SHP77 treated with DMSO at 0.1 percent for 48 hours (cell line): Measurements from ENCODE around the gene TMEM14A.
"Not testable (repeated sequence)": the region's sequence is repeated elsewhere in the genome, so short reads cannot be mapped to it uniquely, and the experiment has no call there.

Experiments used
- DNase-seq: peaks from one replicate; lab custom pipeline; 2025; lab: John Stamatoyannopoulos, UW

TMEM14A gene

DNA sequence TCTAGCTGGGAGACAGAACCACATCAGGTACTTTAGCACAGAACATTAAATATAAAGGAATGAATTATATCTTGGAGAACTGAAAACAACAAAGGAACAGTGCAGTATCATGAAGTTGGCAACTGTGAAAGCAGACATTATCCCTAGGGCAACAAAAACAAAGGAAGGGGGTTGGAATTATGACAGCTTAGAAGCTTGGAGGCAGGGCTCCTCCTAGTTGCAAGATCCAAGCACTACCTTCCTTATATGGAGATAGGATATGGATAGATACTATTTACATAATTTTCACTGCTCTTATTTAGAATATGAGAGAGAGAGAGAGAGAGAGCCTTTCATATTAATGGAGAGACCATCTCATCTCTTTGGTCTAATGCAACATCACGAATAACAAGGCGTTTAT, 27.0 kb downstream of the TMEM14A start:
- no peak for DNase-seq

DNA sequence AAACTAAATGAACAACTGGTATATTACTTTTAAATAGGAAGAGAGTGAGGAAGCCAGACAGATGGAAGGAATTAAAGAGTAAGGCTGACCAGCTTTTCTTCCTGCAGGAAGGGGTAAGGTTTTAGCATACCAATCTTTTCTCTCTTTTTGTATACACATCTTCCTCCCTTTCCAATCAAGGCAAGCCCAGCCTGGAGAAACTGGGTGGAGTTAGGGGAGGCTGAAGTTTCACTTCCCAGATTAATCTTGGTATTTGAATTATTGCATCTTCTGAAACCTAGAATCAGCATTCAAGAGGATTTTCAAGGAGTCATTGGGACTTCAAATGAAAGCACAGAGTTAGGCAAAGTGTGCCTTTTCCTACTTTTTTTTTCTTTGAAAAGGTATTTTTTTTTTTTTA, 33.1 kb downstream of the TMEM14A start:
- no peak for DNase-seq

GRCh38 chr6:52704781-52705502, 34.0 kb downstream of the TMEM14A start:
- not testable (repeated sequence) for DNase-seq

DNA sequence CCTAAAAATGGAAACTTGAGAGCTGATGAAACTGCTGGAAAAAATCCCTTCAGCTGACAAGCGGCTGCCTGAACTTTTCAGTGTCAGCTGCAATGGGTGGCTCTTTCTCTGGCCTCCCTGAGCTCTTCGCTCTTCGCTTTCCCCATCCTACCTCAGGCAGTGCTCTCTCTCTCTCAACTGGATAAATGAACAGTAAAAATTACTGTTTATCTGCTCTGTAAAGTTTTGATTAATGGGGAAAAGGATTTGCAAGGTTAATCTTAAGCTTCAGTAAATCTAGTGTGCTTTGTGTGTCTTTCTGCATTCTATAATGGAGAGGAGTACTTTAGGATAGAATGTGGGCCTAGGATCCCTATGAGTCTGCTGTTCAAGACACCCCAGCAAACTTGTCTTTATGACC, 35.1 kb downstream of the TMEM14A start:
- no peak for DNase-seq

GRCh38 chr6:52707963-52708680, 37.2 kb downstream of the TMEM14A start:
- DNase-seq = no peak

DNA sequence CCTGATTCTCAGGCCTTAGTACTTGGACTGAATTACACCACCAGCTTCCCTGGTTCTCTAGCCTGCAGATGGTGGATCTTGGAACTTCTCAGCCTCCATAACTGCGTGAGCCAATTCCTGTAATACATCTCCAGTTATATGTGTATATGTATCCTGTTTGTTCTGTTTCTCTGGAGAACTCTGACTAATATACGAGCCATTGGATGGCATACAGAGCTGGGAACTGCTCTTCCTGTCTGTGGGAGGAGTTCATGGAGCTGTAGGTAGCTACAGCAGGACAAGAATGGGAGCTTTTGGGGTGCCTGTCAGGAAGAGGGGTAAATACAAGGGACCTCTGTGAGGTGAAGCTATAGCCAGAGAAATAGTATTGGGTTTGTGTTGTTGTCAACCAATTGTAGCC, 41.2 kb downstream of the TMEM14A start:
- no peak for DNase-seq

- DNase-seq = not testable (repeated sequence)
These were observed 43.8 kb downstream of the TMEM14A start for GRCh38 chr6:52714761-52715160.

GRCh38 chr6:52718550-52718949, 47.6 kb downstream of the TMEM14A start:
- DNase-seq = no peak

GRCh38 chr6:52720321-52720720, 49.4 kb downstream of the TMEM14A start:
- no peak for DNase-seq

DNA sequence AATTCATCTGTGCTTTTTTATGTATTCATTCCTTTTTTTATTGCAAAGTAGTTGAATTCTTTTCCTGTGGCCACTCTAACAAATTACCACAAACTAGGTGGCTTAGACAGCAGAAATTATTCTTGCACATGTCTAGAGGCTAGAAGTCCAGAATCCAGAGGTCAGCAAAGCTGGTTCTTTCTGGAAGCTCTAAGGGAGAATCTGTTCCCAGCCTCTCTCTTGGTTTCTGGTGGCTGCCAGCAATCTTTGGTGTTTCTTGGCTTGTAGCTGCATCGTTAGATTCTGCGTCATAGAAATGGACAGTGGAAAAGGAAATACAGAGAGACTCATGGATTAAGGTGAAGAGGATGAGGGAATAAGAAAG, 53.1 kb downstream of the TMEM14A start:
- DNase-seq = no peak

DNA sequence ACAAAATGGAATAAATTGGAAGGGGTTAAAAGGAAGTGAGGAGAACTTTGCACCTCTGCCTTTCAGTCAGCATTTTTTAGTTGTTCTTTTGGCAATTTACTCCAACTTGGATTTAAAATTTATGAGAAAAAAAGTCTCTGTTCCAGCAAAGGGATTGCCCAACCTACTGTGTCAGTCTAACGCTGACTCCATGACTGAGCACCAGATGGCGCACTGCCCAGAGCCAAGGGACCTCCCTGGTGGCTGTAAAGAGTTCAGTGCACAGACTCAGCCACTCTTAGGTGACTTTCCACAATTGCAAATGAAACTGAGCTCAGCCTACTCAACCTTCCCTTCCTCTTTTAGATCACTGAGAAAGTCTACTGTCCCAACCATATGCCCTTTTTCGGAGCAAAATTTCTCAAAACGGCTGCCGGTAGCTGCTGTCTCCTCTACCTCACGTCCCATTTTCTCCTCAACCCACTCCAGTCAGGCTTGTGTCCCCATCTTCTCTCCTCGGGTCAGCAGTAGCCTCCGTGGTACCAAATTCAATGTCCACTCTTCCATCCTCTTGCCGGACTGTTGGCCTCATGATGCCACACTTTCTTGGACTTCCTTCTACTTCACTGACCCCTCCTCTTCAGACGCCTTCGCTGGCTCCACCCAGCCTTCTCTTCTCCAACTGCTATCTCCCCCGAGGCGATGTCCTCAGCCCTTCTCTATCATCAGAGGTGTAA, 53.7 kb downstream of the TMEM14A start:
- peak; percentile 66 for DNase-seq

DNA sequence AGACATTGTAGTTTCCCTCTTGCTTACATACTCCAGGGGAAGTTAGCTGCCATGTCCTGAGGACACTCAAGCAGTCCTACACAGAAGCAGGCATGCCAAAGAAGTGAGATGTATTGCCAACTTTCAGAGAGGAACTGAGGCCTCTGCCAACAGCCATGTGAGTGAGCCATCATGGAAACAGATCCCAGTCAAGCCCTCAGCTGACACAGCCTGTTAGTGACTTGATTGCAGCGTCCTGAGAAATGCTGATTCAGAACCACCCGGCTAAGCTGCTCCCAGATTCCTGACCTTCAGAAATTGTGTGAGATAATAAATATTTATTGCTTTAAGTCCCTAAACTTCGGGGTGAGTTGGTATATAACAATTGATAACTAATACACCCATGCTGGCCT, 54.2 kb downstream of the TMEM14A start:
- peak; percentile 67 for DNase-seq

DNA sequence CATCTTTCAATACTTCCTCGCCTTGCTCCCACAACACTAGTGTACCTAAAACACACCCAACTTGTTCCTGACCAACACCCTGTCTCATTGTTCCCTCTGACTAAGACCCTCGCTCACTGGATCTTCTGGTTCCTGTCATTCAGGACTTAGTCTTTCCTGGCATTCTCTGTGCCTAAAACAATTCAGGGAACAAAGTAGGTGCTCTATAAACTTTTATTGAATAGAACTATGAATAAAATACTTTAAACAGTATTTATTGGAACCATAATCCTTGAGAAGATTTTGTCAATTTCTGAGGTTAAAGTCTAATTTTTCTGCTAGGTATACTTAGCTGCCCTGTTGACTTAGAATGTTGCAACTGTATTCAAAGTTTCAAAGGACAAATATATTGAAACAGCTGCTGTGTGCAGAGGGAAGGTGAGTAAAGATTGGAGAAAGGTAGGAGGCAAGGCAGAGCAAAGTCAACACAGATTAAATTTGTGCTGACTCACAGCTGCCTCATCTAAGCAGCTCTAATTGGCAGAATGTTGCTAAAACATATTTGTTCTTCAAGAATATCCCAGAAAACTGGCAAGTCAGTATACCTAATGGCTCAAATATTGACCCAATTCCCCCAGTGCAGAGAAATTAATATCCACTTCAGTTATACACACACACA, 54.8 kb downstream of the TMEM14A start:
- peak; percentile 88 for DNase-seq

- DNase-seq = no peak
These were observed 55.3 kb downstream of the TMEM14A start for GRCh38 chr6:52726193-52726542.

DNA sequence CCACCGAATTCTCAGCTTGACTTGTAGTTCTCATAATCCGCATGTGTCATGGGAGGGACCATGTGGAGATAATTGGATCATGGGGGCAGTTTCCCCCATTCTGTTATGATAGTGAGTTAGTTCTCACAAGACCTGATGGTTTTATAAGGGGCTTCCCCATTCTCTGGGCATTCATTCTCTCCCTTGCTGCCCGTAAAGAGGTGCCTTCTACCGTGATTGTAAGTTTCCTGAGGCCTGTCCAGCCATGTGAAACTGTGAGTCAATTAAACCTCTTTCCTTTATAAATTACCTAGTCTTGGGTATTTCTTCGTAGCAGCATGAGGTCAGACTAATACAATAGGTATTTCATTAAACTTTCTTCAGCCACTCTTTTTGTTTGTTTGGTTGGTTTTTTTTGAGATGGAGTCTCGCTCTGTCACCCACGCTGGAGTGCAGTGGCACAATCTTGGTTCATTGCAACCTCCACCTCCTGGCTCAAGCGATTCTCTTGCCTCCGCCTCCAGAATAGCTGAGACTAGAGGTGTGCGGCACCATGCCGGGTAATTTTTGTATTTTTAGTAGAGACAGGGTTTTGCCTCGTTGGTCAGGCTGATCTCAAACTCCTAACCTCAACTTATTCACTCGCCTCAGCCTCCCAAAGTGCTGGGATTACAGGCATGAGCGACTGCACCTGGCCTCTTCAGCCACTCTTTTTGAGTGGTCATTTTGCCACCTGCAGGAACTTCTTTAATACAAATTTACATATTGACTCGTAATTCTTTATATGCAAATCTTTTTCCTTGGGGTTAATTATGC, 56.0 kb downstream of the TMEM14A start:
- peak; percentile 26 for DNase-seq

- DNase-seq = no peak
These were observed 57.0 kb downstream of the TMEM14A start for GRCh38 chr6:52727908-52728307.

- no peak for DNase-seq
These were observed 57.5 kb downstream of the TMEM14A start for GRCh38 chr6:52728394-52728793.

DNA sequence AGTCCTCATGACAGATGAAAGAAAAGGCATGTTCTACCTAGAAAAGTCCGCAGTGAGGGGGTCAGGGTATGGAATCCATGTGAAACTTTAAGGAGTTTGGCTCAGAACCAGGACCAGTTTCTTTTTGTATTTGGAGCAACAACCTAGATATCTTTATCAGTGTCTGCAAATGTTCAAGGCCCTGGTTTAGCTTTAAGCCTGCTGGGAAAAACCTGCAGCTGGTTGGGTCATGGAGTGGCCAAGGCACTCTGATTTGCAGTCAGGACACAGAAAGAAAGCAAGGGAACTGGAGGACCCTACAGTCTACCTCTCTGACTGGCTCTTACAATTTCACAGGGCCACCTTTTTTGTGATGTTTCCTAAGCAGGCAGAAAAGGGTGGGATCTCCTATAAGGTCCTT, 58.7 kb downstream of the TMEM14A start:
- DNase-seq = no peak

- DNase-seq = no peak
These were observed 60.8 kb downstream of the TMEM14A start for GRCh38 chr6:52731719-52732118.

- DNase-seq = no peak
These were observed 62.3 kb downstream of the TMEM14A start for GRCh38 chr6:52733172-52733571.

DNA sequence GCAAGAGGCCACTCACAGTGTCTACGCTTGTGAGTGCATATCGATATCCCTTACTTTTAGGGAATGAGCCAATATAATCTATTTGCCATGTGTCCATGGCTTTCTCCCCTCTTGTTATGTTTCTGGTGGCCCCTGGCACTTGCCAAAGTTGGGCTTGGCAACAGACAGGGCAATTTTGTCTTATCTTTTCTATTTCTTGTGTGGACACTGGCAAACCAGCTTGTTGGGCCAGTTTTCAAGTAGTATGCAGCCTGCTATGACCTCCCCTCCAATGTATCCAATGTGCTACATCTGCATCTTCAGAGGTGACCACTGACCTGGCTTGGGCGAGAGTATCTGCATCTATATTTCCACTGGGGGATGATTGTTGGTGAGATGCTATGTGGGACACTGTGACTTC, 63.2 kb downstream of the TMEM14A start:
- no peak for DNase-seq

DNA sequence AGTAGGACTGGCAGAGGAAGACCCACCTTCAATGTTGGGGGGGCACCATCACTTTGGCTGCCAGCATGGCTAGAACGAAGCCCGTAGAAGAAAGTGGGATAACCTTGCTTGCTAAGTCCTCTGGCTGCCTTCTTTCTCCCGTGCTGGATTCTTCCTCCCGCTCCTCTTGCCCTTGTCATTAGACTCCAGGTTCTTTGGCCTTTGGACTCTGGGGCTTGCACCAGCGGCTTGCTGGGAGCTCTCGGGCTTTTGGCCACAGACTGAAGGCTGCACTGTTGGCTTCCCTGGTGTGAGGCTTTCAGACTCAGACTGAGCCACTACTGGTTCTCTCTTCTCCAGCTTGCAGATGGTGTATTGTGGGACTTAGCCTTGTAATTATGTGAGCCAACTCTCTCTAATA, 64.2 kb downstream of the TMEM14A start:
- no peak for DNase-seq
